WTC11 (cell line): Measurements from ENCODE around the gene AVEN. TPM values are rescaled to one million over a fixed set of nuclear protein-coding genes. Genes with fewer than 3 reads are reported as not detected.

Experiments used
- ATAC-seq: fragments of 200-7000 bp; cut with Tn5 transposase; 2 replicates; pipeline ENCODE4 v1.10.0; 2021; ENCODE audit warnings: mild to moderate bottlenecking, moderate library complexity
- CTCF ChIA-PET: fragments of 300-600 bp; sonication (Branson Sonifier 250); formaldehyde crosslinking; loops from one replicate; lab custom pipeline; 2021; ENCODE audit warnings: antibody characterized with exemption; lab: Charles Lee
- POLR2A ChIA-PET: fragments of 350-600 bp; sonication (Branson Sonifier 250); formaldehyde crosslinking; loops from one replicate; lab custom pipeline; 2021; ENCODE audit warnings: antibody characterized with exemption; lab: Charles Lee
- DNase-seq: peaks from one replicate; pipeline ENCODE4 v3.0.0; 2021; ENCODE audit warnings: low spot score
- H3K27ac Mint-ChIP-seq: 2 replicates; pipeline ENCODE4 v1.8.0; 2021; ENCODE audit warnings: mixed read lengths
- H3K27me3 Mint-ChIP-seq: 2 replicates; pipeline ENCODE4 v1.8.0; 2021; ENCODE audit warnings: low read depth, mild to moderate bottlenecking, moderate library complexity, mixed read lengths
- H3K36me3 Mint-ChIP-seq: 2 replicates; pipeline ENCODE4 v1.8.0; 2021; ENCODE audit warnings: mixed read lengths
- H3K4me1 Mint-ChIP-seq: 2 replicates; pipeline ENCODE4 v1.8.0; 2022; ENCODE audit warnings: mixed read lengths
- H3K4me3 Mint-ChIP-seq: 2 replicates; pipeline ENCODE4 v1.8.0; 2021; ENCODE audit warnings: mild to moderate bottlenecking, moderate library complexity, mixed read lengths
- H3K9me3 Mint-ChIP-seq: 2 replicates; pipeline ENCODE4 v1.8.0; 2021; ENCODE audit warnings: mixed read lengths
- ATF1 ChIP-seq: sonication (generic); formaldehyde crosslinking; IDR thresholded peaks from 2 replicates; pipeline ENCODE4 v1.8.1; 2023; ENCODE audit warnings: mild to moderate bottlenecking, moderate library complexity, missing genetic modification reagents
- ATF2 ChIP-seq: sonication (generic); formaldehyde crosslinking; IDR thresholded peaks from 2 replicates; pipeline ENCODE4 v1.8.1; 2022; ENCODE audit warnings: low read depth, missing genetic modification reagents, borderline replicate concordance
- ATF6 ChIP-seq: sonication (generic); formaldehyde crosslinking; IDR thresholded peaks from 2 replicates; pipeline ENCODE4 v1.8.1; 2023; ENCODE audit warnings: mild to moderate bottlenecking, missing genetic modification reagents
- FOXJ3 ChIP-seq: sonication (generic); formaldehyde crosslinking; IDR thresholded peaks from 2 replicates; pipeline ENCODE4 v1.9.0; 2021; ENCODE audit warnings: missing genetic modification reagents, mild to moderate bottlenecking, borderline replicate concordance
- GABPB1 ChIP-seq: sonication (generic); formaldehyde crosslinking; IDR thresholded peaks from 2 replicates; pipeline ENCODE4 v1.8.1; 2023; ENCODE audit warnings: mild to moderate bottlenecking, missing genetic modification reagents
- IRF1 ChIP-seq: sonication (generic); formaldehyde crosslinking; IDR thresholded peaks from 2 replicates; pipeline ENCODE4 v1.8.0; 2023; ENCODE audit warnings: missing genetic modification reagents
- IRF2 ChIP-seq: sonication (generic); formaldehyde crosslinking; IDR thresholded peaks from 2 replicates; pipeline ENCODE4 v1.8.0; 2022; ENCODE audit warnings: low read depth, missing genetic modification reagents, borderline replicate concordance
- JAZF1 ChIP-seq: fragments of 250-450 bp; sonication (Bioruptor Pico); IDR thresholded peaks from 2 replicates; pipeline ENCODE4 v1.9.0; 2021; ENCODE audit warnings: moderate library complexity, mild to moderate bottlenecking, inconsistent platforms
- JUN ChIP-seq: sonication (generic); formaldehyde crosslinking; IDR thresholded peaks from 2 replicates; pipeline ENCODE4 v1.8.0; 2023; ENCODE audit warnings: mild to moderate bottlenecking, missing genetic modification reagents
- NFYB ChIP-seq: sonication (generic); formaldehyde crosslinking; conservative IDR thresholded peaks from 2 replicates; pipeline ENCODE4 v1.8.0; 2022; ENCODE audit warnings: low read depth, missing genetic modification reagents
- NR2C2 ChIP-seq: sonication (generic); formaldehyde crosslinking; IDR thresholded peaks from 2 replicates; pipeline ENCODE4 v1.8.0; 2022; ENCODE audit warnings: mild to moderate bottlenecking, missing genetic modification reagents
- PRRX2 ChIP-seq: fragments of 250-450 bp; sonication (Bioruptor Pico); IDR thresholded peaks from 2 replicates; pipeline ENCODE4 v1.8.0; 2021; ENCODE audit warnings: mild to moderate bottlenecking
- SOX15 ChIP-seq: fragments of 250-450 bp; sonication (Bioruptor Pico); IDR thresholded peaks from 2 replicates; pipeline ENCODE4 v1.9.0; 2021; ENCODE audit warnings: mild to moderate bottlenecking
- TEAD4 ChIP-seq: sonication (generic); formaldehyde crosslinking; IDR thresholded peaks from 2 replicates; pipeline ENCODE4 v1.8.0; 2022; ENCODE audit warnings: mild to moderate bottlenecking, missing genetic modification reagents
- ZBTB21 ChIP-seq: sonication (generic); formaldehyde crosslinking; IDR thresholded peaks from 2 replicates; pipeline ENCODE4 v1.8.1; 2023; ENCODE audit warnings: mild to moderate bottlenecking, missing genetic modification reagents, borderline replicate concordance
- ZNF121 ChIP-seq: sonication (generic); formaldehyde crosslinking; IDR thresholded peaks from 2 replicates; pipeline ENCODE4 v1.8.0; 2023; ENCODE audit warnings: missing genetic modification reagents
- ZNF396 ChIP-seq: fragments of 250-450 bp; sonication (Bioruptor Pico); IDR thresholded peaks from 2 replicates; pipeline ENCODE4 v1.8.0; 2021; ENCODE audit warnings: mild to moderate bottlenecking, moderate library complexity, borderline replicate concordance
- ZNF416 ChIP-seq: fragments of 250-450 bp; sonication (Bioruptor Pico); IDR thresholded peaks from 2 replicates; pipeline ENCODE4 v1.9.0; 2021; ENCODE audit warnings: mild to moderate bottlenecking, inconsistent platforms
- ZNF671 ChIP-seq: fragments of 250-450 bp; sonication (Bioruptor Pico); IDR thresholded peaks from 2 replicates; pipeline ENCODE4 v1.8.0; 2021; ENCODE audit warnings: mild to moderate bottlenecking
- total RNA-seq: library from RNA; stranded (reverse); gene quantifications from 3 replicates; pipeline ENCODE4 v1.2.3, GENCODE V29; 2021
- TF ChIP-seq, protein P1 (sequence below): sonication (generic); formaldehyde crosslinking; IDR thresholded peaks from 2 replicates; pipeline ENCODE4 v1.8.0; 2022; ENCODE audit warnings: mild to moderate bottlenecking, missing genetic modification reagents
- TF ChIP-seq, protein P2 (sequence below): sonication (generic); formaldehyde crosslinking; IDR thresholded peaks from 2 replicates; pipeline ENCODE4 v1.8.1; 2023; ENCODE audit warnings: mild to moderate bottlenecking, moderate library complexity, missing genetic modification reagents
- TF ChIP-seq, protein P3 (sequence below): fragments of 250-450 bp; sonication (Bioruptor Pico); IDR thresholded peaks from 2 replicates; pipeline ENCODE4 v1.8.0; 2021; ENCODE audit warnings: mild to moderate bottlenecking
- TF ChIP-seq, protein P4 (sequence below): sonication (generic); formaldehyde crosslinking; IDR thresholded peaks from 2 replicates; pipeline ENCODE4 v1.8.1; 2023; ENCODE audit warnings: mild to moderate bottlenecking, missing genetic modification reagents

The AVEN gene
- total RNA-seq, 1 experiment from 2014 or later = 12.4 TPM

- POLR2A ChIA-PET = no interaction called here
- no peak for DNase-seq
- Mint-ChIP-seq H3K4me3 (no peak overlapping the region), H3K27me3 (no peaks in the 10 kb centered on the region), H3K4me1 (peaks cover 15% of the 10 kb centered on the region), H3K9me3 (no peaks in the 10 kb centered on the region), H3K36me3 (no peaks in the 10 kb centered on the region), H3K27ac (no peak overlapping the region)
- ATAC-seq = no peak
- TF ChIP-seq, protein P1, sequence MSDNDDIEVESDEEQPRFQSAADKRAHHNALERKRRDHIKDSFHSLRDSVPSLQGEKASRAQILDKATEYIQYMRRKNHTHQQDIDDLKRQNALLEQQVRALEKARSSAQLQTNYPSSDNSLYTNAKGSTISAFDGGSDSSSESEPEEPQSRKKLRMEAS (CRISPR knock-in tag) = no peak
- TF ChIP-seq, protein P2, sequence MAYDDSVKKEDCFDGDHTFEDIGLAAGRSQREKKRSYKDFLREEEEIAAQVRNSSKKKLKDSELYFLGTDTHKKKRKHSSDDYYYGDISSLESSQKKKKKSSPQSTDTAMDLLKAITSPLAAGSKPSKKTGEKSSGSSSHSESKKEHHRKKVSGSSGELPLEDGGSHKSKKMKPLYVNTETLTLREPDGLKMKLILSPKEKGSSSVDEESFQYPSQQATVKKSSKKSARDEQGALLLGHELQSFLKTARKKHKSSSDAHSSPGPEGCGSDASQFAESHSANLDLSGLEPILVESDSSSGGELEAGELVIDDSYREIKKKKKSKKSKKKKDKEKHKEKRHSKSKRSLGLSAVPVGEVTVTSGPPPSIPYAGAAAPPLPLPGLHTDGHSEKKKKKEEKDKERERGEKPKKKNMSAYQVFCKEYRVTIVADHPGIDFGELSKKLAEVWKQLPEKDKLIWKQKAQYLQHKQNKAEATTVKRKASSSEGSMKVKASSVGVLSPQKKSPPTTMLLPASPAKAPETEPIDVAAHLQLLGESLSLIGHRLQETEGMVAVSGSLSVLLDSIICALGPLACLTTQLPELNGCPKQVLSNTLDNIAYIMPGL (CRISPR knock-in tag) = no peak
- TF ChIP-seq ATF6 = no peak
- TF ChIP-seq ZBTB21 = no peak
- TF ChIP-seq IRF1 (CRISPR knock-in tag) = no peak
- TF ChIP-seq IRF2 (CRISPR knock-in tag) = no peak
- TF ChIP-seq, protein P3, sequence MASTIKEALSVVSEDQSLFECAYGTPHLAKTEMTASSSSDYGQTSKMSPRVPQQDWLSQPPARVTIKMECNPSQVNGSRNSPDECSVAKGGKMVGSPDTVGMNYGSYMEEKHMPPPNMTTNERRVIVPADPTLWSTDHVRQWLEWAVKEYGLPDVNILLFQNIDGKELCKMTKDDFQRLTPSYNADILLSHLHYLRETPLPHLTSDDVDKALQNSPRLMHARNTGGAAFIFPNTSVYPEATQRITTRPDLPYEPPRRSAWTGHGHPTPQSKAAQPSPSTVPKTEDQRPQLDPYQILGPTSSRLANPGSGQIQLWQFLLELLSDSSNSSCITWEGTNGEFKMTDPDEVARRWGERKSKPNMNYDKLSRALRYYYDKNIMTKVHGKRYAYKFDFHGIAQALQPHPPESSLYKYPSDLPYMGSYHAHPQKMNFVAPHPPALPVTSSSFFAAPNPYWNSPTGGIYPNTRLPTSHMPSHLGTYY (CRISPR knock-in tag) = no peak
- TF ChIP-seq FOXJ3 = no peak
- no peak for TF ChIP-seq ZNF121
- CTCF ChIA-PET = interaction anchor here (0.8 to 2.3 kb wide), 3 partner anchors 16 to 659 kb away, joined by 3 to 22 read pairs (median 7); no protein-coding TSS in a partner anchor
These were observed 70.2 kb downstream of the AVEN start for GRCh38 chr15:33968821-33969220.

GRCh38 chr15:33968224-33968623 lies 70.8 kb downstream of the AVEN start, which contains the start of gene CHRM5:
CHRM5 (plus strand) TSS chr15:33968497; CDS start chr15:34062718, 94,221 bp downstream.
- Mint-ChIP-seq H3K4me3 (no peak within 1 kb of the TSS), H3K36me3 (no peaks in the 10 kb centered on the region), H3K27me3 (no peaks in the 10 kb centered on the region), H3K27ac (no peak within 1 kb of the TSS), H3K9me3 (no peaks in the 10 kb centered on the region), H3K4me1 (peaks cover 15% of the 10 kb centered on the region)
- ChIA-PET POLR2A (no interaction called here), CTCF (interaction anchor here (1.9 to 2.3 kb wide), 2 partner anchors 17 to 231 kb away, joined by 7 to 22 read pairs; no protein-coding TSS in a partner anchor)
- no peak for TF ChIP-seq JUN (CRISPR knock-in tag)
- no peak for TF ChIP-seq GABPB1
- TF ChIP-seq, protein P4, sequence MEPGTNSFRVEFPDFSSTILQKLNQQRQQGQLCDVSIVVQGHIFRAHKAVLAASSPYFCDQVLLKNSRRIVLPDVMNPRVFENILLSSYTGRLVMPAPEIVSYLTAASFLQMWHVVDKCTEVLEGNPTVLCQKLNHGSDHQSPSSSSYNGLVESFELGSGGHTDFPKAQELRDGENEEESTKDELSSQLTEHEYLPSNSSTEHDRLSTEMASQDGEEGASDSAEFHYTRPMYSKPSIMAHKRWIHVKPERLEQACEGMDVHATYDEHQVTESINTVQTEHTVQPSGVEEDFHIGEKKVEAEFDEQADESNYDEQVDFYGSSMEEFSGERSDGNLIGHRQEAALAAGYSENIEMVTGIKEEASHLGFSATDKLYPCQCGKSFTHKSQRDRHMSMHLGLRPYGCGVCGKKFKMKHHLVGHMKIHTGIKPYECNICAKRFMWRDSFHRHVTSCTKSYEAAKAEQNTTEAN = no peak
- TF ChIP-seq NR2C2 = no peak
- no peak for TF ChIP-seq IRF1 (CRISPR knock-in tag)
- no peak for TF ChIP-seq ZNF396 (CRISPR knock-in tag)
- TF ChIP-seq PRRX2 (CRISPR knock-in tag) = no peak
- no peak for TF ChIP-seq NFYB (CRISPR knock-in tag)
- no peak for TF ChIP-seq TEAD4
- TF ChIP-seq ATF1 (CRISPR knock-in tag) = no peak
- TF ChIP-seq ZNF671 = no peak
- TF ChIP-seq ZNF416 (CRISPR knock-in tag) = no peak
- TF ChIP-seq ATF2 (CRISPR knock-in tag) = no peak
- TF ChIP-seq, protein P2 (CRISPR knock-in tag) = no peak
- no peak for TF ChIP-seq JAZF1 (CRISPR knock-in tag)
- TF ChIP-seq FOXJ3 = no peak
- no peak for TF ChIP-seq SOX15 (CRISPR knock-in tag)
- ATAC-seq (no peak), DNase-seq (no peak)
